ENCODE results near the gene CD274.

DNA sequence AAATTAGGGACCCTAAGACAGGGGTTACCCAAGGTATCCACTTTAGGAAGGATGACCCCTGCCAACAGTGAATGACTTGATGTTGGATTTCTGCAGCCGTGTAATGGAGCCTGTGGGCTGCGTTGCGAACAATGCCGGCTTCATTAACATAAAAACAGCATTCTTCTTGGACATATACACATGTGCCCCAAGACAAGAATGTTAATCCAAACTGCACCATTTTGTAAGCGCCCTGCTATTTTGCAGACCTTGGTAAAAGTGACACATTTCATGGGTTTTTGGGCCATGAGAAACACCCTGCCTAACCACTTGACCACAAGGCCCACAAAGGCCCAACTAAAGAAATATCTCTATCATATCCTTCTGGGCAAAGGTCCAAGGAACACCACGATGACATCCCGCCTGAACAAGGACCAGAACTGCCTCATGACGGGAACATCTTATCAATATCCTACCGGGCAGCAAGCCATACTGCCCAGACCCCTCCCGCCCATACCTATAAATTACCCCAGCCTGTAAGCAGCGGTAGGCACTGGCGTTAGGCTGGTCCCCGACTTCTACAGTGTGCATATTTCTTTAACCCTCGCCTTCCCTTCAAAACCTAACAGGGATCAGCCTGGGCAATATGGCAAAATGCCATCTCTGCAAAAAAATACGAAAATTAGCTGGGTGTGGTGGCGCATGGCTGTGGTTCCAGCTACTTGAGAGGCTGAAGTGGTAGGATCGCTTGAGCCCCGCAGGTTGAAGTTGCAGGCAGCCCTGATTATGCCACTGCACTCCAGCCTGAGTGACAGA, 50.3 kb downstream of the CD274 start:
- no peak for TF ChIP-seq EZH2 (IDR thresholded peaks at IDR 0.05; ENCODE audit: borderline replicate concordance, low read length)
- TF ChIP-seq, protein P1, sequence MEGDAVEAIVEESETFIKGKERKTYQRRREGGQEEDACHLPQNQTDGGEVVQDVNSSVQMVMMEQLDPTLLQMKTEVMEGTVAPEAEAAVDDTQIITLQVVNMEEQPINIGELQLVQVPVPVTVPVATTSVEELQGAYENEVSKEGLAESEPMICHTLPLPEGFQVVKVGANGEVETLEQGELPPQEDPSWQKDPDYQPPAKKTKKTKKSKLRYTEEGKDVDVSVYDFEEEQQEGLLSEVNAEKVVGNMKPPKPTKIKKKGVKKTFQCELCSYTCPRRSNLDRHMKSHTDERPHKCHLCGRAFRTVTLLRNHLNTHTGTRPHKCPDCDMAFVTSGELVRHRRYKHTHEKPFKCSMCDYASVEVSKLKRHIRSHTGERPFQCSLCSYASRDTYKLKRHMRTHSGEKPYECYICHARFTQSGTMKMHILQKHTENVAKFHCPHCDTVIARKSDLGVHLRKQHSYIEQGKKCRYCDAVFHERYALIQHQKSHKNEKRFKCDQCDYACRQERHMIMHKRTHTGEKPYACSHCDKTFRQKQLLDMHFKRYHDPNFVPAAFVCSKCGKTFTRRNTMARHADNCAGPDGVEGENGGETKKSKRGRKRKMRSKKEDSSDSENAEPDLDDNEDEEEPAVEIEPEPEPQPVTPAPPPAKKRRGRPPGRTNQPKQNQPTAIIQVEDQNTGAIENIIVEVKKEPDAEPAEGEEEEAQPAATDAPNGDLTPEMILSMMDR (IDR thresholded peaks at IDR 0.05; ENCODE audit: low read length) = no peak

All from OCI-LY1 (cell line).